ENCODE results near the gene LRRC4.

GRCh38 chr7:127986581-127987521, 44.4 kb downstream of the LRRC4 start:
- no peak for TF ChIP-seq CTCF (IDR thresholded peaks at IDR 0.05)
- TF ChIP-seq POLR2A (IDR thresholded peaks at IDR 0.05): no peak

Measured in uterus (tissue), 2 donors.